Neural cell (in vitro differentiated cells): ENCODE measurements around the gene E4F1. TPM values are rescaled to one million over a fixed set of nuclear protein-coding genes. Genes with fewer than 3 reads are reported as not detected.

ENCODE experiments used
- H2AFZ ChIP-seq: fragments of 200-600, 300-800 bp; sonication (generic), shearing (Covaris generic); 2 replicates; pipeline ENCODE4 v1.6.0; 2014; ENCODE audit warnings: low read depth, mild to moderate bottlenecking, antibody characterized with exemption, low read length, moderate library complexity
- H3F3A ChIP-seq: fragments of 200-600 bp; shearing (Covaris generic); 2 replicates; pipeline ENCODE4 v1.6.1; 2016; ENCODE audit warnings: mild to moderate bottlenecking, moderate library complexity, mixed read lengths, antibody characterized with exemption, low read length; ENCODE audit not compliant: insufficient read depth, poor library complexity, severe bottlenecking
- H3K27ac ChIP-seq: fragments of 200-600, 300-800 bp; sonication (generic), shearing (Covaris generic); 2 replicates; pipeline ENCODE4 v1.5.1; 2014; ENCODE audit warnings: mild to moderate bottlenecking, low read length, moderate library complexity
- H3K27me3 ChIP-seq: fragments of 300-800, 200-600 bp; sonication (generic), shearing (Covaris generic); 2 replicates; pipeline ENCODE4 v1.6.0; 2014; ENCODE audit warnings: mild to moderate bottlenecking, low read depth, low read length, moderate library complexity; ENCODE audit not compliant: insufficient read depth
- H3K36me3 ChIP-seq: fragments of 300-800, 200-600 bp; sonication (generic), shearing (Covaris generic); 2 replicates; pipeline ENCODE4 v1.5.1; 2014; ENCODE audit warnings: mild to moderate bottlenecking, antibody characterized with exemption, low read length, moderate library complexity; ENCODE audit not compliant: insufficient read depth
- H3K4me2 ChIP-seq: fragments of 300-800, 200-600 bp; sonication (generic), shearing (Covaris generic); 2 replicates; pipeline ENCODE4 v1.6.0; 2014; ENCODE audit warnings: mild to moderate bottlenecking, low read length
- H3K4me3 ChIP-seq: fragments of 300-800, 200-600 bp; sonication (generic), shearing (Covaris generic); 2 replicates; pipeline ENCODE4 v1.5.1; 2014; ENCODE audit warnings: mild to moderate bottlenecking, low read length, moderate library complexity
- H3K79me2 ChIP-seq: fragments of 200-600 bp; shearing (Covaris generic); replicated peaks from 2 replicates; pipeline ENCODE4 v1.6.0; 2014; ENCODE audit warnings: mild to moderate bottlenecking, low read length, moderate library complexity; ENCODE audit not compliant: insufficient read depth
- H3K9ac ChIP-seq: fragments of 300-800, 200-600 bp; sonication (generic), shearing (Covaris generic); 2 replicates; pipeline ENCODE4 v1.6.1; 2016; ENCODE audit warnings: mild to moderate bottlenecking, low read length, mixed read lengths
- H3K9me2 ChIP-seq: fragments of 200-600 bp; shearing (Covaris generic); 2 replicates; pipeline ENCODE4 v1.6.1; 2016; ENCODE audit warnings: mild to moderate bottlenecking, low read length, mixed read lengths; ENCODE audit not compliant: insufficient read depth
- H3K9me3 ChIP-seq: fragments of 200-600, 300-800 bp; sonication (generic), shearing (Covaris generic); 2 replicates; pipeline ENCODE4 v1.6.1; 2016; ENCODE audit warnings: mild to moderate bottlenecking, mixed run types, low read length, moderate library complexity, mixed read lengths
- H4K20me1 ChIP-seq: fragments of 200-600 bp; shearing (Covaris generic); 2 replicates; pipeline ENCODE4 v1.6.1; 2016; ENCODE audit warnings: mild to moderate bottlenecking, mixed run types; ENCODE audit not compliant: insufficient read depth
- CTCF ChIP-seq: fragments of 450-650 bp; IDR thresholded peaks from 2 replicates; pipeline ENCODE4 v1.5.1; 2014; ENCODE audit warnings: antibody characterized with exemption, mild to moderate bottlenecking, moderate library complexity; ENCODE audit not compliant: poor library complexity, severe bottlenecking
- EP300 ChIP-seq: fragments of 450-650 bp; conservative IDR thresholded peaks from 2 replicates; pipeline ENCODE4 v1.6.1; 2014; ENCODE audit warnings: antibody characterized with exemption, mild to moderate bottlenecking, moderate library complexity; ENCODE audit not compliant: poor library complexity, severe bottlenecking
- EZH2 ChIP-seq: fragments of 200-600, 300-800 bp; shearing (Covaris generic), sonication (generic); IDR thresholded peaks from 2 replicates; pipeline ENCODE4 v1.6.1; 2014; ENCODE audit warnings: antibody characterized with exemption, low read length, borderline replicate concordance, mild to moderate bottlenecking; ENCODE audit not compliant: insufficient read depth, poor library complexity, severe bottlenecking
- MXI1 ChIP-seq: fragments of 450-650 bp; conservative IDR thresholded peaks from 2 replicates; pipeline ENCODE4 v1.6.1; 2014; ENCODE audit warnings: antibody characterized with exemption, mild to moderate bottlenecking; ENCODE audit not compliant: poor library complexity, severe bottlenecking
- POLR2AphosphoS5 ChIP-seq: IDR thresholded peaks from 2 replicates; pipeline ENCODE4 v1.6.1; 2012
- RAD21 ChIP-seq: fragments of 450-650 bp; conservative IDR thresholded peaks from 2 replicates; pipeline ENCODE4 v1.6.1; 2014; ENCODE audit warnings: antibody characterized with exemption, mild to moderate bottlenecking, moderate library complexity
- REST ChIP-seq: IDR thresholded peaks from 2 replicates; pipeline ENCODE4 v1.6.1; 2012; ENCODE audit warnings: borderline replicate concordance
- SMC3 ChIP-seq: fragments of 450-650 bp; conservative IDR thresholded peaks from 2 replicates; pipeline ENCODE4 v1.6.1; 2014; ENCODE audit warnings: antibody characterized with exemption, mild to moderate bottlenecking, moderate library complexity; ENCODE audit not compliant: poor library complexity
- TAF1 ChIP-seq: IDR thresholded peaks from 2 replicates; pipeline ENCODE4 v1.6.1; 2012; ENCODE audit warnings: low read depth
- polyA minus RNA-seq: library from RNA; depleted of rRNA, polyadenylated mRNA; stranded (reverse); fragments of >200 nt; gene quantifications from 2 replicates; pipeline ENCODE4 v1.2.3, GENCODE V29; 2014
- polyA plus RNA-seq: library from polyadenylated mRNA; depleted of rRNA; stranded (reverse); fragments of >200 nt; gene quantifications from 2 replicates; pipeline ENCODE4 v1.2.3, GENCODE V29; 2014

The E4F1 gene
- polyA plus RNA-seq (64.9 and 81.6 TPM in 2 replicates), polyA minus RNA-seq (40.6 and 46.5 TPM in 2 replicates)

GRCh38 chr16:2223221-2223941 is at the start of gene E4F1:
Gene E4F1 (plus strand): TSS chr16:2223591. CDS start chr16:2223614, 23 bp downstream.
- H3K9ac ChIP-seq, result peak within 1 kb of the TSS; percentile 84
- no peaks in the 10 kb centered on the region for H3K9me3 ChIP-seq
- no peaks in the 10 kb centered on the region for H4K20me1 ChIP-seq
- H3K79me2 ChIP-seq, result peaks cover 26% of the 10 kb centered on the region
- TF ChIP-seq EZH2, result no peak
- peak; percentile 85 for TF ChIP-seq REST
- no peak for TF ChIP-seq CTCF
- TF ChIP-seq EP300, result peak; percentile 67
- peak; percentile 50 for TF ChIP-seq SMC3
- TF ChIP-seq RAD21, result no peak
- peak; percentile 95 for TF ChIP-seq TAF1
- peak; percentile 88 for TF ChIP-seq MXI1
- TF ChIP-seq POLR2AphosphoS5, result peak; percentile 97
- H3K9me2 ChIP-seq, result no peaks in the 10 kb centered on the region
- H2AFZ ChIP-seq, result peak within 1 kb of the TSS; percentile 83
- peak within 1 kb of the TSS; percentile 85 for H3K4me2 ChIP-seq
- peak within 1 kb of the TSS; percentile 64 for H3K27ac ChIP-seq
- H3F3A ChIP-seq, result no peaks in the 10 kb centered on the region
- H3K4me3 ChIP-seq, result peak within 1 kb of the TSS; percentile 95
- H3K36me3 ChIP-seq, result no peaks in the 10 kb centered on the region
- no peaks in the 10 kb centered on the region for H3K27me3 ChIP-seq

- Histone ChIP-seq H2AFZ (no peak overlapping the region), H3K9me2 (no peaks in the 10 kb centered on the region), H3K79me2 (no peaks in the 10 kb centered on the region), H3K4me3 (peak overlapping the region; percentile 46), H3F3A (no peaks in the 10 kb centered on the region), H3K4me2 (no peak overlapping the region), H3K9ac (peak overlapping the region; percentile 45), H3K36me3 (no peaks in the 10 kb centered on the region), H3K27ac (peak overlapping the region; percentile 69), H4K20me1 (no peaks in the 10 kb centered on the region), H3K27me3 (no peaks in the 10 kb centered on the region), H3K9me3 (no peaks in the 10 kb centered on the region)
- TF ChIP-seq EP300, result no peak
Observed at GRCh38 chr16:2173916-2174315, 49.5 kb upstream of the E4F1 start.
